ENCODE data around the gene RAPGEF5. TPM values are rescaled to one million over a fixed set of nuclear protein-coding genes. Genes with fewer than 3 reads are reported as not detected.

RAPGEF5 gene
- 14.6 TPM for polyA plus RNA-seq (ENCODE audit: insufficient read length)

- DNase-seq: peak; percentile 4
These were observed at the start of gene RAPGEF5 for GRCh38 chr7:22356701-22357310. TSS of gene RAPGEF5 (minus strand) at chr7:22357154. CDS start at chr7:22357060, 94 bp downstream.

GRCh38 chr7:22406715-22407114, 49.8 kb upstream of the RAPGEF5 start:
- DNase-seq: no peak

GRCh38 chr7:22404421-22405023, 47.6 kb upstream of the RAPGEF5 start:
- DNase-seq: no peak

GRCh38 chr7:22403344-22403743, 46.4 kb upstream of the RAPGEF5 start:
- DNase-seq: no peak

- no peak for DNase-seq
These were observed 45.3 kb upstream of the RAPGEF5 start for GRCh38 chr7:22402250-22402649.

- no peak for DNase-seq
These were observed 44.1 kb upstream of the RAPGEF5 start for GRCh38 chr7:22400936-22401553.

GRCh38 chr7:22400150-22400814, 43.3 kb upstream of the RAPGEF5 start:
- no peak for DNase-seq

GRCh38 chr7:22399546-22399945, 42.6 kb upstream of the RAPGEF5 start:
- no peak for DNase-seq

GRCh38 chr7:22399091-22399490, 42.1 kb upstream of the RAPGEF5 start:
- DNase-seq: no peak

GRCh38 chr7:22397981-22398380, 41.0 kb upstream of the RAPGEF5 start:
- no peak for DNase-seq

GRCh38 chr7:22395222-22395621, 38.3 kb upstream of the RAPGEF5 start:
- no peak for DNase-seq

- no peak for DNase-seq
These were observed 37.8 kb upstream of the RAPGEF5 start for GRCh38 chr7:22394739-22395138.

GRCh38 chr7:22393913-22394729, 37.2 kb upstream of the RAPGEF5 start:
- DNase-seq: no peak

GRCh38 chr7:22390516-22390915, 33.6 kb upstream of the RAPGEF5 start:
- DNase-seq: no peak

GRCh38 chr7:22389892-22390291, 32.9 kb upstream of the RAPGEF5 start:
- DNase-seq: no peak

GRCh38 chr7:22387583-22387982, 30.6 kb upstream of the RAPGEF5 start:
- peak; percentile 15 for DNase-seq

- DNase-seq: no peak
These were observed 29.9 kb upstream of the RAPGEF5 start for GRCh38 chr7:22386865-22387264.

GRCh38 chr7:22386206-22386858, 29.4 kb upstream of the RAPGEF5 start:
- DNase-seq: no peak

- DNase-seq: no peak
These were observed 28.4 kb upstream of the RAPGEF5 start for GRCh38 chr7:22385326-22385725.

GRCh38 chr7:22380333-22380732, 23.4 kb upstream of the RAPGEF5 start:
- DNase-seq: no peak

- DNase-seq: no peak
These were observed 21.4 kb upstream of the RAPGEF5 start for GRCh38 chr7:22378199-22378980.
